ENCODE measurements around the gene GPX7.

The GPX7 gene

GRCh38 chr1:52601991-52602855, at the start of gene GPX7:
GPX7 (plus strand) TSS chr1:52602371; CDS start chr1:52602410, 39 bp downstream.
- Histone ChIP-seq H3K36me3 (ENCODE audit: insufficient read depth, low read length) (peaks cover 4% of the 10 kb centered on the region; the same call in 1 of the 2 replicates), H3K4me3 (peak within 1 kb of the TSS; percentile 80), H3K9ac (ENCODE audit: insufficient read length) (peak within 1 kb of the TSS; percentile 75), H3K27ac (no peak within 1 kb of the TSS), H3K9me3 (ENCODE audit: low read depth, low read length) (no peaks in the 10 kb centered on the region)
- DNase-seq (ENCODE audit: low read depth, low spot score) = no peak
- TF ChIP-seq POLR2AphosphoS5 (IDR thresholded peaks at IDR 0.05; ENCODE audit: borderline replicate concordance, low read depth, low read length) (peak; percentile 69), EZH2 (IDR thresholded peaks at IDR 0.05) (no peak)

DNA sequence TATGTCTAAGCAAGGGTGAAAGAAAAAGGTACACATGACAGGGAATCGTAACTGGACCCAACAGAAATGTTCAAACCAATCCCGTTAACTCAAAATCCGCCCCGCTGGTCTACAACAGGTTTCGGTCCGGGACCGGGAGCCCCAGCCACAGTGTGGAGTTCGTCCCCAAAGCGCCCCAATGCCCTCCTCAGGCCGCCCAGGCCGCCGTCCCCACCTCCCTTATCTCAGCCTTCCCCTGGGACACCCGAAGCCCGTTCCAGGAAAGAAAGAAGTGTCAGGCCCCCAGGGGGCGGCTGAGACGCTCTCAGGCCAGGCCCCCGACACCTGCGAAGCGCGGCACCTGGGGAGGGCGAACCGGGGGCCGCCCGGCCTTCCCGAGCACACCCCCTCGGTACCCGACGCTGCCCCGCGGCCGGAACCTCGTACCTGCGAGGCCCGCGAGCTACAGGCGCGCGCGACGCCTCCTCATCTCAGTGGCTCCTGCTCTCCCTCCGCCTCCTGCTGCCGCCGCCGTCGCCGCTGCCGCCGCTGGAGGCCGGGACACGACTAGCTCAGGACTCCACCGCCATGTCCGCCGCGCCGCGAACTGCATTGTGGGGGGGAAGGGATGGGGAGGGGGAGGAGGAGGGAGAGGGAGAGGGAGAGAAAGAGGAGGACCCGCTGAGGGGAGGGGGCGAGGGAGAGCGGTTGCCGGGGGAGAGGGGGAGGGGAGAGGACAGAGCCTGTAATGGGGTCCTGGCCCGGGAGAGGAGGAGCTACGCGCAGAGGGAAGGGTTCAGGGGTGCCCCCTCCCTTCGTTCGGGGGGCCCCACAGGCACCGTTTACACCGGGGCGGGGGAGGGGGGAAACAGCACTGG, 49.4 kb upstream of the GPX7 start, which contains the start of gene TUT4:
TUT4 (minus strand) TSS at position 588 of the 857 bp plus-strand sequence. CDS start 26,812 bp downstream, outside the sequence.
- H3K9me3 ChIP-seq (ENCODE audit: low read depth, low read length) = no peaks in the 10 kb centered on the region
- TF ChIP-seq FOXP2 (optimal IDR thresholded peaks at IDR 0.05; ENCODE audit: control extremely low read depth, extremely low read length, insufficient read depth) = no peak
- peak; percentile 73; the same call in 1 of the 2 replicates for TF ChIP-seq POLR2AphosphoS5 (IDR thresholded peaks at IDR 0.05; ENCODE audit: borderline replicate concordance, low read depth, low read length)
- peak; percentile 18 for DNase-seq (ENCODE audit: low read depth, low spot score)
- H3K9ac ChIP-seq (ENCODE audit: insufficient read length) = peak within 1 kb of the TSS; percentile 87
- no peaks in the 10 kb centered on the region for H3K36me3 ChIP-seq (ENCODE audit: insufficient read depth, low read length)
- peak within 1 kb of the TSS; percentile 96 for H3K4me3 ChIP-seq
- H3K27ac ChIP-seq = peak within 1 kb of the TSS; percentile 84

- peak; percentile 81; the same call in 1 of the 2 replicates for TF ChIP-seq POLR2AphosphoS5 (IDR thresholded peaks at IDR 0.05; ENCODE audit: borderline replicate concordance, low read depth, low read length)
- peak; percentile 37 for TF ChIP-seq FOXP2 (optimal IDR thresholded peaks at IDR 0.05; ENCODE audit: control extremely low read depth, extremely low read length, insufficient read depth)
- TF ChIP-seq EZH2 (IDR thresholded peaks at IDR 0.05) = no peak
- peak; percentile 10 for DNase-seq (ENCODE audit: low read depth, low spot score)
Measured at GRCh38 chr1:52553362-52554266, 48.6 kb upstream of the GPX7 start.

GRCh38 chr1:52554267-52554640, 47.9 kb upstream of the GPX7 start:
- Histone ChIP-seq H3K9ac (ENCODE audit: insufficient read length) (peak overlapping the region; percentile 87), H3K36me3 (ENCODE audit: insufficient read depth, low read length) (no peaks in the 10 kb centered on the region), H3K27ac (no peak overlapping the region), H3K4me3 (peak overlapping the region; percentile 96), H3K9me3 (ENCODE audit: low read depth, low read length) (no peaks in the 10 kb centered on the region)
- TF ChIP-seq EZH2 (IDR thresholded peaks at IDR 0.05) (no peak), POLR2AphosphoS5 (IDR thresholded peaks at IDR 0.05; ENCODE audit: borderline replicate concordance, low read depth, low read length) (no peak), FOXP2 (optimal IDR thresholded peaks at IDR 0.05; ENCODE audit: control extremely low read depth, extremely low read length, insufficient read depth) (no peak)
- no peak for DNase-seq (ENCODE audit: low read depth, low spot score)

More at GRCh38 chr1:52553362-52554266, 48.6 kb upstream of the GPX7 start:
- H3K36me3 ChIP-seq (ENCODE audit: insufficient read depth, low read length) = no peaks in the 10 kb centered on the region
- peak overlapping the region; percentile 87 for H3K9ac ChIP-seq (ENCODE audit: insufficient read length)
- no peaks in the 10 kb centered on the region for H3K9me3 ChIP-seq (ENCODE audit: low read depth, low read length)
- peak overlapping the region; percentile 84 for H3K27ac ChIP-seq
- H3K4me3 ChIP-seq = peak overlapping the region; percentile 96

- no peak for TF ChIP-seq FOXP2 (optimal IDR thresholded peaks at IDR 0.05; ENCODE audit: control extremely low read depth, extremely low read length, insufficient read depth)
- no peak for TF ChIP-seq POLR2AphosphoS5 (IDR thresholded peaks at IDR 0.05; ENCODE audit: borderline replicate concordance, low read depth, low read length)
- no peak for TF ChIP-seq EZH2 (IDR thresholded peaks at IDR 0.05)
- no peak for DNase-seq (ENCODE audit: low read depth, low spot score)
- Histone ChIP-seq H3K9me3 (ENCODE audit: low read depth, low read length) (no peaks in the 10 kb centered on the region), H3K36me3 (ENCODE audit: insufficient read depth, low read length) (no peaks in the 10 kb centered on the region), H3K9ac (ENCODE audit: insufficient read length) (no peak overlapping the region), H3K27ac (no peak overlapping the region), H3K4me3 (no peak overlapping the region)
Measured at GRCh38 chr1:52554756-52555155, 47.4 kb upstream of the GPX7 start.

- TF ChIP-seq FOXP2 (optimal IDR thresholded peaks at IDR 0.05; ENCODE audit: control extremely low read depth, extremely low read length, insufficient read depth) = no peak
- TF ChIP-seq POLR2AphosphoS5 (IDR thresholded peaks at IDR 0.05; ENCODE audit: borderline replicate concordance, low read depth, low read length) = no peak
- no peak for TF ChIP-seq EZH2 (IDR thresholded peaks at IDR 0.05)
- no peak overlapping the region for H3K4me3 ChIP-seq
- H3K36me3 ChIP-seq (ENCODE audit: insufficient read depth, low read length) = no peaks in the 10 kb centered on the region
- no peaks in the 10 kb centered on the region for H3K9me3 ChIP-seq (ENCODE audit: low read depth, low read length)
- no peak overlapping the region for H3K27ac ChIP-seq
- H3K9ac ChIP-seq (ENCODE audit: insufficient read length) = no peak overlapping the region
- no peak for DNase-seq (ENCODE audit: low read depth, low spot score)
Measured at GRCh38 chr1:52556641-52557360, 45.4 kb upstream of the GPX7 start.

DNA sequence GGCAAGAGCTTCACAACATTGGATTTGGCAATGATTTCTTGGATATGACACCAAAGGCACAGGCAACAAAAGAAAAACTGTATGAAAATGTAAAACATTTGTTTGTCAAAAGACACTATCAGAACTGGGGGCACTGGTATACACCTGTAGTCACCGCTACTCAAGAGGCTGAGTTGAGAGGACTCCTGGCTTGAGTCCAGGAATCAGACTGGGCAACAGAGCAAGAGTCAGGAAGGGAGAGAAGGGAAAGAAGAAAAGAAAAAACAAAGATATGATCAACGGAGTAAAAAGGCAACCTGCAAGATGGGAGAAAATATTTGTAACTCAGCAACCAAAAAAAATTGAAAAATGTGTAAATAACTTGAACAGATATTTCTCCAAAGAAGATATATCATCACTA, 43.2 kb upstream of the GPX7 start:
- no peak for DNase-seq (ENCODE audit: low read depth, low spot score)

More for the DNA sequence above, 43.2 kb upstream of the GPX7 start:
- Histone ChIP-seq H3K27ac (no peak overlapping the region), H3K36me3 (ENCODE audit: insufficient read depth, low read length) (no peaks in the 10 kb centered on the region), H3K4me3 (no peak overlapping the region), H3K9ac (ENCODE audit: insufficient read length) (no peak overlapping the region), H3K9me3 (ENCODE audit: low read depth, low read length) (no peaks in the 10 kb centered on the region)
- no peak for TF ChIP-seq EZH2 (IDR thresholded peaks at IDR 0.05)
- no peak for TF ChIP-seq FOXP2 (optimal IDR thresholded peaks at IDR 0.05; ENCODE audit: control extremely low read depth, extremely low read length, insufficient read depth)
- no peak for TF ChIP-seq POLR2AphosphoS5 (IDR thresholded peaks at IDR 0.05; ENCODE audit: borderline replicate concordance, low read depth, low read length)
